ENCODE measurements around the gene KCNK1. TPM values are rescaled to one million over a fixed set of nuclear protein-coding genes. Genes with fewer than 3 reads are reported as not detected.

The KCNK1 gene
- total RNA-seq, 1 experiment from 2014 or later = not detected

GRCh38 chr1:233707880-233708815, 94.2 kb downstream of the KCNK1 start:
- H3K27ac ChIP-seq = no peak overlapping the region
- DNase-seq = peak in 1 of 2 experiments; percentile 48
- H3K4me3 ChIP-seq = no peak overlapping the region
- no peaks in the 10 kb centered on the region for H3K9me3 ChIP-seq (replicated peaks)
- H3K27me3 ChIP-seq = no peaks in the 10 kb centered on the region
- H3K4me1 ChIP-seq = peaks cover 9% of the 10 kb centered on the region
- no peaks in the 10 kb centered on the region for H3K36me3 ChIP-seq

- Histone ChIP-seq H3K36me3 (no peaks in the 10 kb centered on the region), H3K4me1 (peaks cover 9% of the 10 kb centered on the region), H3K27ac (no peak overlapping the region), H3K9me3 (replicated peaks) (no peaks in the 10 kb centered on the region), H3K27me3 (no peaks in the 10 kb centered on the region), H3K4me3 (no peak overlapping the region)
- DNase-seq = no peak
These were observed 96.1 kb downstream of the KCNK1 start for GRCh38 chr1:233710031-233710430.

- no peak for DNase-seq
- Histone ChIP-seq H3K36me3 (no peaks in the 10 kb centered on the region), H3K4me3 (no peak overlapping the region), H3K27me3 (no peaks in the 10 kb centered on the region), H3K27ac (no peak overlapping the region), H3K4me1 (peaks cover 9% of the 10 kb centered on the region), H3K9me3 (replicated peaks) (no peaks in the 10 kb centered on the region)
These were observed 96.6 kb downstream of the KCNK1 start for GRCh38 chr1:233710507-233710906.

- no peaks in the 10 kb centered on the region for H3K4me1 ChIP-seq
- H3K4me3 ChIP-seq = no peak overlapping the region
- H3K27me3 ChIP-seq = no peaks in the 10 kb centered on the region
- H3K27ac ChIP-seq = no peak overlapping the region
- no peak for DNase-seq
- no peaks in the 10 kb centered on the region for H3K9me3 ChIP-seq (replicated peaks)
- H3K36me3 ChIP-seq = no peaks in the 10 kb centered on the region
These were observed 100.8 kb downstream of the KCNK1 start for GRCh38 chr1:233714631-233715217.

GRCh38 chr1:233718057-233718456, 104.2 kb downstream of the KCNK1 start:
- H3K27ac ChIP-seq = no peak overlapping the region
- H3K36me3 ChIP-seq = no peaks in the 10 kb centered on the region
- no peaks in the 10 kb centered on the region for H3K9me3 ChIP-seq (replicated peaks)
- no peak overlapping the region for H3K4me3 ChIP-seq
- no peaks in the 10 kb centered on the region for H3K27me3 ChIP-seq
- DNase-seq = no peak
- no peaks in the 10 kb centered on the region for H3K4me1 ChIP-seq

GRCh38 chr1:233719655-233720341, 105.9 kb downstream of the KCNK1 start:
- H3K4me3 ChIP-seq = no peak overlapping the region
- H3K27ac ChIP-seq = no peak overlapping the region
- no peak for DNase-seq
- no peaks in the 10 kb centered on the region for H3K36me3 ChIP-seq
- H3K4me1 ChIP-seq = no peaks in the 10 kb centered on the region
- H3K27me3 ChIP-seq = no peaks in the 10 kb centered on the region
- no peaks in the 10 kb centered on the region for H3K9me3 ChIP-seq (replicated peaks)

- Histone ChIP-seq H3K27ac (no peak overlapping the region), H3K9me3 (replicated peaks) (no peaks in the 10 kb centered on the region), H3K36me3 (no peaks in the 10 kb centered on the region), H3K4me3 (no peak overlapping the region), H3K27me3 (no peaks in the 10 kb centered on the region), H3K4me1 (no peaks in the 10 kb centered on the region)
- DNase-seq = no peak
These were observed 107.2 kb downstream of the KCNK1 start for GRCh38 chr1:233721004-233721595.
